Measurements from ENCODE around the gene PCGF2. TPM values are rescaled to one million over a fixed set of nuclear protein-coding genes. Genes with fewer than 3 reads are reported as not detected.

The PCGF2 gene
- total and polyA plus RNA-seq, 9 of the 15 experiments (the other 6 are each of a cell fraction or from before 2014, with no cell fraction given): 1.3 to 33.4 (median 7.0) TPM

- TF ChIP-seq, protein P1, sequence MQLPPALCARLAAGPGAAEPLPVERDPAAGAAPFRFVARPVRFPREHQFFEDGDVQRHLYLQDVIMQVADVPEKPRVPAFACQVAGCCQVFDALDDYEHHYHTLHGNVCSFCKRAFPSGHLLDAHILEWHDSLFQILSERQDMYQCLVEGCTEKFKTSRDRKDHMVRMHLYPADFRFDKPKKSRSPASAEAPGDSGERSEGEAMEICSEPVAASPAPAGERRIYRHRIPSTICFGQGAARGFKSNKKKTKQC (CRISPR knock-in tag; IDR thresholded peaks at IDR 0.05): no peak
- TF ChIP-seq ZNF140 (CRISPR knock-in tag; IDR thresholded peaks at IDR 0.05) (no peak), RUNX1 (IDR thresholded peaks at IDR 0.05; ENCODE audit: low read depth) (no peak), CEBPG (CRISPR knock-in tag; IDR thresholded peaks at IDR 0.05) (no peak), CEBPG (tag; conservative IDR thresholded peaks at IDR 0.05 in 1 of 2, IDR thresholded peaks at IDR 0.05 in 1 of 2) (no peak), PHF8 (IDR thresholded peaks at IDR 0.05; ENCODE audit: borderline replicate concordance, low read length) (no peak), COPS2 (conservative IDR thresholded peaks at IDR 0.05) (no peak), PHB2 (IDR thresholded peaks at IDR 0.05; ENCODE audit: low read depth) (no peak), U2AF1 (optimal IDR thresholded peaks at IDR 0.05; ENCODE audit: low read depth, low read length) (no peak), MIER1 (IDR thresholded peaks at IDR 0.05; ENCODE audit: low read depth) (no peak; the same call in 1 of the 2 replicates), ZNF695 (CRISPR knock-in tag; IDR thresholded peaks at IDR 0.05) (no peak), ZNF175 (CRISPR knock-in tag; IDR thresholded peaks at IDR 0.05; ENCODE audit: low read depth) (no peak), EP400 (IDR thresholded peaks at IDR 0.05) (no peak), TAF1 (IDR thresholded peaks at IDR 0.05; ENCODE audit: control insufficient read depth, extremely low read depth, insufficient read depth, low read length, severe bottlenecking) (peak; percentile 22), JUNB (CRISPR knock-in tag; conservative IDR thresholded peaks at IDR 0.05) (no peak), ZNF444 (CRISPR knock-in tag; IDR thresholded peaks at IDR 0.05) (no peak), NRF1 (conservative IDR thresholded peaks at IDR 0.05 in 1 of 2, IDR thresholded peaks at IDR 0.05 in 1 of 2) (peak; percentile 33 to 45; a peak in 2 of 4 replicates), ZNF431 (CRISPR knock-in tag; IDR thresholded peaks at IDR 0.05) (no peak), IFI16 (CRISPR knock-in tag; IDR thresholded peaks at IDR 0.05) (no peak), POLR2G (IDR thresholded peaks at IDR 0.05; ENCODE audit: low read depth, low read length) (no peak), ZNF77 (CRISPR knock-in tag; IDR thresholded peaks at IDR 0.05) (no peak), KLF16 (IDR thresholded peaks at IDR 0.05) (no peak), ZNF586 (CRISPR knock-in tag; conservative IDR thresholded peaks at IDR 0.05) (no peak), NFIX (CRISPR knock-in tag; IDR thresholded peaks at IDR 0.05; ENCODE audit: low read depth) (no peak)
- TF ChIP-seq, protein P2, sequence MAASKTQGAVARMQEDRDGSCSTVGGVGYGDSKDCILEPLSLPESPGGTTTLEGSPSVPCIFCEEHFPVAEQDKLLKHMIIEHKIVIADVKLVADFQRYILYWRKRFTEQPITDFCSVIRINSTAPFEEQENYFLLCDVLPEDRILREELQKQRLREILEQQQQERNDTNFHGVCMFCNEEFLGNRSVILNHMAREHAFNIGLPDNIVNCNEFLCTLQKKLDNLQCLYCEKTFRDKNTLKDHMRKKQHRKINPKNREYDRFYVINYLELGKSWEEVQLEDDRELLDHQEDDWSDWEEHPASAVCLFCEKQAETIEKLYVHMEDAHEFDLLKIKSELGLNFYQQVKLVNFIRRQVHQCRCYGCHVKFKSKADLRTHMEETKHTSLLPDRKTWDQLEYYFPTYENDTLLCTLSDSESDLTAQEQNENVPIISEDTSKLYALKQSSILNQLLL (CRISPR knock-in tag; IDR thresholded peaks at IDR 0.05; ENCODE audit: borderline replicate concordance): no peak
- TF ChIP-seq, protein P3, sequence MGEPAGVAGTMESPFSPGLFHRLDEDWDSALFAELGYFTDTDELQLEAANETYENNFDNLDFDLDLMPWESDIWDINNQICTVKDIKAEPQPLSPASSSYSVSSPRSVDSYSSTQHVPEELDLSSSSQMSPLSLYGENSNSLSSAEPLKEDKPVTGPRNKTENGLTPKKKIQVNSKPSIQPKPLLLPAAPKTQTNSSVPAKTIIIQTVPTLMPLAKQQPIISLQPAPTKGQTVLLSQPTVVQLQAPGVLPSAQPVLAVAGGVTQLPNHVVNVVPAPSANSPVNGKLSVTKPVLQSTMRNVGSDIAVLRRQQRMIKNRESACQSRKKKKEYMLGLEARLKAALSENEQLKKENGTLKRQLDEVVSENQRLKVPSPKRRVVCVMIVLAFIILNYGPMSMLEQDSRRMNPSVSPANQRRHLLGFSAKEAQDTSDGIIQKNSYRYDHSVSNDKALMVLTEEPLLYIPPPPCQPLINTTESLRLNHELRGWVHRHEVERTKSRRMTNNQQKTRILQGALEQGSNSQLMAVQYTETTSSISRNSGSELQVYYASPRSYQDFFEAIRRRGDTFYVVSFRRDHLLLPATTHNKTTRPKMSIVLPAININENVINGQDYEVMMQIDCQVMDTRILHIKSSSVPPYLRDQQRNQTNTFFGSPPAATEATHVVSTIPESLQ (CRISPR knock-in tag; IDR thresholded peaks at IDR 0.05): no peak
Observed at GRCh38 chr17:38701504-38702165, 46.5 kb downstream of the PCGF2 start (continued).

Measured in K562 (cell line).